ENCODE results near the gene NLRC5.
A peak's percentile ranks its signal among the peaks of the same experiment; 100 is the strongest.

NLRC5 gene

GRCh38 chr16:56988948-56989945 is at the start of gene NLRC5:
Gene NLRC5 (plus strand): TSS chr16:56989557. CDS start chr16:57020713, 31,156 bp downstream.
- peak; percentile 76 for DNase-seq (ENCODE audit: low spot score)

GRCh38 chr16:56939801-56940200 is 49.6 kb upstream of the NLRC5 start:
- DNase-seq (ENCODE audit: low spot score): no peak

- no peak for DNase-seq (ENCODE audit: low spot score)
These were observed 48.3 kb upstream of the NLRC5 start for GRCh38 chr16:56941092-56941491.

DNA sequence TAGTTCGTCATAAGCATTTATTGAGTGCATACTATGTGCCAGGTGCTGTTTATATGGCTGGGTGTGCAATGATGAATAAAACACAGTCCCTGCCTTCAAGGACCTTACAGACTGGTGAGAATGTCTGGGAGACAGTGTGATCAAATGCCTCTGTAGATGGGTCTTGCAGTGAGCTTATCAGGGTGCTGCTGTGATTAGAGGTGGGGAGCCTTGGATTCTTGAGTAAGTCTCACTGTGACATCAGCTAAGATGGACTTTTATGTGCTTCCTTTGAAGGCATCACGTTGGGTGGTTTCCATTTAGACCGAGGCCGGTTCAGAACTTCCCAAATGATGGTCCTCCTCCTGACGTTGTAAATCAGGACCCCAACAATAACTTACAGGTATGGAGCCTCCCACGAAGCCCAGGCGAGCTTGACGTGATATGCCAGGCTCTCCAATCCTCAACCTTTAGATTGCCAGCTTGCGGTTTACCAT is 47.5 kb upstream of the NLRC5 start:
- no peak for DNase-seq (ENCODE audit: low spot score)

GRCh38 chr16:56943761-56944375 is 45.5 kb upstream of the NLRC5 start:
- no peak for DNase-seq (ENCODE audit: low spot score)

DNA sequence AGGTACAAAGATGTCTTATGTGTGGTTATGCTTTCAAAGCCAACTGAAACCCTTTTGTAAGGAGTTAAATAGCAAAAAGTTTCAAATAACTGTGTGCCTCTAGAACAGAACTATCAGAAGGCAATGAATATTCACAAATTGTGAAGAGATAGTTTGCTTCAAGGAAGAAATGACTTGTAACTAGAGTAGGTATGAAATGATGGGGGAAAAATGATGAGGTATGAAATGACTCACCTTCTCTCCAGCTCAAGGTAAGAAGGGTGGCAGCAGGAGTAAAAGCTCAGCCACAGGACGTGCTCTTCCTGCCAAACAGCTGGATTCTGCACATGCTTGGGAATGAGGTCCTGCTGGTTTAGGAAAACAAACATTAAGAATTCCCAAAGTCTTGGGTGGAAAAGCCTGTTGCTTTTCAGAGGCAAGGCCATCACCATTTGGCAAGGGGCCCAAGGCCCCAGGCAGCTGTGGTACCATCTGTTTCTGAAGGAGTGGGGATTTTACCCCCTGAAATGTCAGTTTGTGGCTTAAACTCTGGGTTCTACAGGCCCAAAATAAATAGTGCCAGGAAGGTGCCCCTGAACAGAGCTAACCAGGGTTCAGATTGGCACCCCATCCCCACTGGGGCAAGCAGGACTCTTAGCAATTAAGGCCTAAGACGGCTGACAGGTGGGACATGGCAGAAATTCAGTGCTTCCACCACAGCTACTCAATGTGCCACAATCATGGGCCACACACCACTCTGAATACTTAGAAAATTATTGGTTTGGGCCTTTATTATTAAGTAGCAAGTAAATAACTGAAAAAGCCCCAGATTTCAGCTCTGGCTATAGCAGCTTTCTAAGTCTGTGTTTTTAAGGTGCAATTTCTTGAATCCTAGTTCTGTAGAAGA is 44.2 kb upstream of the NLRC5 start:
- DNase-seq (ENCODE audit: low spot score): no peak

DNA sequence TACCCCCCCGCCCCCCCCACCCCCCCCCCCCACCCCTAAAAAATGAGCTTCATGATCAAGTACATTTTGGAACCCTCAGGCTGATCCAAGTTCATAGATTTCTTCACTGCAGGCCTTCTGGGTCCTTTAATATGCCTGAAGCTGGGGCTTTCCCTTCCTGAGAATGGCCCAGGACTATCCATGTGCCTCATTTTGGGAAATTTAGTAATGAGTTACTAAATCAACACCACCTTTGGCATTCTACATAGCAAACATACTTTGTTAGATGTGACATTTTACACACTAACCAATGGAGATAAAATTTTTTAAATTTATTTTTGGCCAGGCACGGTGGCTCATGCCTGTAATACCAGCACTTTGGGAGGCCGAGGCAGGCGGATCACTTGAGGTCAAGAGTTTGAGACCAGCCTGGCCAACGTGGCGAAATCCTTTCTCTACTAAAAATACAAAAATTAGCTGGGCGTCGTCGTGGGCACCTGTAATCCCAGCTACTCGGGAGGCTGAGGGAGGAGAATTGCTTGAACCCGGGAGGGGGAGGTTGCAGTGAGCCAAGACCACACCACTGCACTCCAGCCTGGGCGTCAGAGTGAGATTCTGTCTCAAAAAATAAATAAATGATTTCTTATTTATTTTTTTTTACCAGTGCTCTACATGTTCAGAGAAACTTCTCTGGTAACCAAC is 43.4 kb upstream of the NLRC5 start:
- DNase-seq (ENCODE audit: low spot score): no peak

DNA sequence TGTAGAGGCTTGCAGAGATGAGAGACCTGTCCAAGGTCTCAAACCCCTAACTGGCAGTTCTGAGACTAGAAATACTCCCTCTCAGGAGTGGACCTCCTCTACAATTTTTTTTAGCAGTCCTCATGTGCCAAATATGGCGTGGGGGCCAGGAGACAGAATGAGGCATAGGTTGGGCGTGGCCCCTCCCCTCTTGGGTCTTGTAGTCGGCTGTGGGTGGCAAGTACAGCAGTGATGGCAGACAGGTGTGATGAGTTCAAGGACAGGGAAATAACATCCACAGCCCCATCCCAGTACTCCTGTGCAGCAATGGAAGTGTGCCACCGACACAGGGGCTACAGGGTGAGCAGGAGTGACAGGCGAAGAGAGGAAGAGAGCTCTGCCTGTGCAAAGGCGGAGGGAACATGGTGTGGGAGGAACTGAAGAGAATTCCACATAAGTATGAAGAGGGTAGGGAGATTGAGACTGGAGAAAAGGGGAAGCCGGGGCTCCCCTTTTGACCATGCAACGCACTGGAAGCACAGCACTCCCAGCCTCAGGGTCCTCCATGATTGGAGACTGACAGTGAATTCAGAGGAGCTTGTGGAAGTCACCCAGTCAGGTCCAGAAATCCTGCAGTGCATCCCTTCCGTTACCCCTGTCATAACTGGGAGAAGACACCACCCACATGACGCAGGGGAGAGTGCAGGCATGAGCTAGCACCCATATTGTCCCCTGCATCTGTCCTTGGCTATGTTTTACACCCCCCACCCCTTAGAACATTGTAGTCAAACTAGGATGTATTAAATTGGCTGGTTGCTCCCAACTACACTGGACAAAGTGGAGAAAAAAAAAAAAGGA is 42.4 kb upstream of the NLRC5 start:
- DNase-seq (ENCODE audit: low spot score): no peak

- no peak for DNase-seq (ENCODE audit: low spot score)
These were observed 41.8 kb upstream of the NLRC5 start for GRCh38 chr16:56947604-56947995.

GRCh38 chr16:56948234-56948633 is 41.1 kb upstream of the NLRC5 start:
- no peak for DNase-seq (ENCODE audit: low spot score)

GRCh38 chr16:56950051-56950450 is 39.3 kb upstream of the NLRC5 start:
- no peak for DNase-seq (ENCODE audit: low spot score)

DNA sequence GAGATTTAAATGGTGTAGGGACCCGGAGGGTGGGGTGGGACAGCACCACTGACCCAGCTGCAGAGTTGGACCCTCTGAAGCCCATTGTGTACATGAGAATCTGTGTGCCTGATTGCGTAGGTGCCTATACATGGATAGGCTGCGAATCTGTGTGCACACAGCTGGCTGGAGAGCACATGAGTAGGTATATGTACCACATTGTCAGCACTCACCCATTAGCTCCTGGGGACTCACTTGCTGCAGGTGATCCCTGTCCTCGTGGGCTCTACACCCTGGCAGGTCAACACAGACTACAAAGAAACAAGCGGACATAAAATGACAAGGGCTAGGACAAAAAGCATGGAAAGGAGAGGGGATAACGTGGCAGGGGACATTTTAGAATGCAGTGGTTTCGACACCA is 38.9 kb upstream of the NLRC5 start:
- no peak for DNase-seq (ENCODE audit: low spot score)

- DNase-seq (ENCODE audit: low spot score): peak; percentile 40
These were observed 38.2 kb upstream of the NLRC5 start for GRCh38 chr16:56950881-56951771.

- no peak for DNase-seq (ENCODE audit: low spot score)
These were observed 36.4 kb upstream of the NLRC5 start for GRCh38 chr16:56953006-56953405.

DNA sequence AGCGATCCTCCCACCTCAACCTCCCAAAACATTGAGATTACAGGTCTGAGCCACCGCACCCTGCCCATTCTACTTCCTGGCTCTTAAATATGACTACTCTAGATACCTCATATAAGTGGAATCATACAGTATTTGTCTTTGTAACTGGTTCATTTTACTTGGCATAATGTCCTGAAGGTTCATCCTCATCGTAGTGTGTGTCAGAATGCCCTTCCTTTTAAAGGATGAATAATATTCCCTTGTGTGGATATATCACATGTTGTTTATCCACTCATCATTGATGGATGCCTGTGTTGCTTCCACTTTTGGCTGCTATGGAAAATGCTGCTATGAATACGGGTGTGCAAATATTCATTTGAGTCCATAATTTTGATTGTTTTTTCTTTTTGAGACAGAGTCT is 33.3 kb upstream of the NLRC5 start:
- DNase-seq (ENCODE audit: low spot score): no peak

GRCh38 chr16:56956756-56957155 is 32.6 kb upstream of the NLRC5 start:
- no peak for DNase-seq (ENCODE audit: low spot score)

DNA sequence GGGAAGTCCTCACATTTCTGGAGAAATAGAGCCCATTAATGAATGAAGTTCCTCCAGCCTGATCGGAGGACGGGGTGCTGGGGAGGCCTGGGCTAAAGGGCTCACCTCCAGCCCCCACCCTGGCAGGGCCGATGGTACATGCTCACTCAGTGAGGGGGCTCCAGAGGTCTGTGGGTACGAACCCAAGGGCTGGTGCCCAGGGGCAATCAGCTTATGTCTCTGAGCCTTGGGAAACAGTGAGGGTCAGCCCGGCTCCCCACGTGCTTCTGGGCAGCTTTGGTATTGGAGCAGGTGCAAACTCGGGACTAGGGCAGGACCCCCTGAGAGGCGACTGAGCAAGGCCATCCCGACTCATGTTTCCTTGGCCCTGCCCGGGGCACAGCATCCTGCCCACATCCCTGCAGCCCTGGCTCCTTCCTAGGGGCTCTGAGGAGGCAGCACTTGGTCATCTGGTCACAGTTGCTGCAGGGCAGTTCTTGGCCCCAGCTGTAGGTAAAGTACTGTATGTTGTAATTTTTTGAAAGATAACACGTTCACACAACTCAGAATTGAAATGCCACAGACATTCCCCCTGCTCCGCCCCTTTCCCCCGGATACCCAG is 28.6 kb upstream of the NLRC5 start:
- no peak for DNase-seq (ENCODE audit: low spot score)

- no peak for DNase-seq (ENCODE audit: low spot score)
These were observed 28.0 kb upstream of the NLRC5 start for GRCh38 chr16:56961386-56961785.

DNA sequence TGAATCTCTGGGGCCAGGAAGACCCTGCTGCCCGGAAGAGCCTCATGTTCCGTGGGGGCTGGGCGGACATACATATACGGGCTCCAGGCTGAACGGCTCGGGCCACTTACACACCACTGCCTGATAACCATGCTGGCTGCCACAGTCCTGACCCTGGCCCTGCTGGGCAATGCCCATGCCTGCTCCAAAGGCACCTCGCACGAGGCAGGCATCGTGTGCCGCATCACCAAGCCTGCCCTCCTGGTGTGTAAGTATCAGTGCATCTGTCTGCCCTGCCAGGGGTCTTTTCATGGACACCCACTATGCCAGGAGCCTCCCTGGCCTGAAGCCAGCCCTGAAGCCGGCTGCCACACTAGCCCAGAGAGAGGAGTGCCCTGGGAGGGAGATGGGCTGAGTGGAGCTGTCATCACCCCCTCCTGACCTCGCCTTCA is 27.5 kb upstream of the NLRC5 start, which contains the start of gene CETP:
Gene CETP (plus strand): TSS at position 100 of the 431 bp plus-strand sequence. CDS start 30 bp downstream, at position 130.
- DNase-seq (ENCODE audit: low spot score): no peak

All from RKO (cell line).